HuH-7 (cell line): Measurements from ENCODE around the gene GRID2IP.

Experiments used
- DNase-seq: peaks from one replicate; pipeline ENCODE4 v3.0.0; 2011; ENCODE audit warnings: low spot score

GRID2IP gene

DNA sequence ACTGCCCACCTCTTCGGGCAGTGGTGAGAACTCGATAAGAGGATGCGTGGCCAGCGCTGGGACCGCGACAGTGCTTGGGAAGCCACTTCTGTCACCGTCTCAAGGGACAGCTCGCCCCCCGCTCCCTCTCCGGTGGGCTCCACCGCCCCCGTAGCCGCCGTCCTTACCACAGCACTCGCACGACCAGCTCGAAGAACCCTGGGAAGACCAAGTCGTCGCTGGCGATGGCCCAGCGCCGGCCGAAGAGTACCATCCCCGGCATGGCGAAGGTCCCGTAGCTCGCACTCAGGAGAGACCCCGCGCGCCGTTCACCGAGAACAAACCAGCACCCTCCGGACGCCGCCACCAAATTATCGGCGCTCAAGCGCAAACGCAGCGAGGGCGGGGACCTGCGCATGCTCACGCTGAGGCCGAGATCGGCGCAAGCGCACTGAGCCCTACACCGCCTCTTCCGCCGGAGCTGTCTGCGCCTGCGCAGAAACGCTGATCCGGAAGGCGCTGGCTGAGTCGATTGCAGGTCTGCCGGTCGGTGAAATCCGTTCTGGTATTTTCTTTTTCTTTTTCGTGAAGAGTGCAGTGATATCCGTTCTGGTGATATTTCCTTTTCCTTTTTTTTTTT, 103.6 kb downstream of the GRID2IP start, which contains the start of gene DAGLB:
Gene DAGLB, minus strand, starts transcription at position 374 of the 619 bp plus-strand sequence. Its CDS starts 112 bp downstream, at position 262.
- DNase-seq, result peak; percentile 98
